ENCODE data around the gene EML1.
A peak's percentile ranks its signal among the peaks of the same experiment; 100 is the strongest.

EML1 gene

DNA sequence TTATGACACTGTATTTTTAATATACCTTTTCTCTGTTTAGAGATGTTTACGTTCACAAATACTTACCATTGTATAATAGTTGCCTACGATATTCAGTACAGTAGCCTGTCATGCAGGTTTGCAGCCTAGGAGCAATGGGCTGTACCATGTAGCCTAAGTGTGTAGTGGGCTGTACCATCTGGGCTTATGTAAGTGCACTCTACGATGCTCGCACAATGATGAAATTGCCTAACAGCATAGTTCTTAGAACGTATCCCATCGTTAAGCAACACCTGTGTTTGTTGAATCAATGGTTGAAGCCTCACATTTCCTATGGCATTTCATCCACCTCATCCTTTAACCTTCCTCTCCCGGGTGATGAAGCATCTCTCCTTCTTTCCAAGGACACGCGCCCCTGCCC lies 12.5 kb upstream of the EML1 start:
- DNase-seq, result peak in 2 of 3 experiments; percentile 6 to 36

- no peak for DNase-seq
Observed at GRCh38 chr14:99781091-99781490, 12.1 kb upstream of the EML1 start.

- DNase-seq, result no peak
Observed at GRCh38 chr14:99781853-99782610, 11.2 kb upstream of the EML1 start.

DNA sequence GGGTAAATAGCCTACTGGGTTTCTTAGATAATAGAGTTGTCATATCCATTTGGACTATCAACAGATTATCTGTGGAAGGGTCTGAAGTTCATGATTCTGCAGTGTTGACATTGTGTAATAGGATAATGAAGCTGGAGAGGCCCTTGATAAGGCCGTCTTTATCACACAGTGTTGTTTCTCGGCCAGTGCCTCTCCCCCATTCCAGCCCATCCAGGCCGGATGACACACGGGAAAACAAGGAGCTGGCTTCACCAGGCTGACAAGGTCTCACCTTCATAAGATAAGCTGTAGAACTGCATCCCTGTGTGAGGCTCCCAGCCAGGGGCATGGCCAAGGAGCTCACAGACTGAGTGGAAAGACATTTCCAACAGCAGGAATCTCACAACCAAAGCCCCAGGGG lies 8.7 kb upstream of the EML1 start:
- DNase-seq, result peak in 1 of 3 experiments; percentile 46

- no peak for DNase-seq
Observed at GRCh38 chr14:99785426-99785825, 7.8 kb upstream of the EML1 start.

DNA sequence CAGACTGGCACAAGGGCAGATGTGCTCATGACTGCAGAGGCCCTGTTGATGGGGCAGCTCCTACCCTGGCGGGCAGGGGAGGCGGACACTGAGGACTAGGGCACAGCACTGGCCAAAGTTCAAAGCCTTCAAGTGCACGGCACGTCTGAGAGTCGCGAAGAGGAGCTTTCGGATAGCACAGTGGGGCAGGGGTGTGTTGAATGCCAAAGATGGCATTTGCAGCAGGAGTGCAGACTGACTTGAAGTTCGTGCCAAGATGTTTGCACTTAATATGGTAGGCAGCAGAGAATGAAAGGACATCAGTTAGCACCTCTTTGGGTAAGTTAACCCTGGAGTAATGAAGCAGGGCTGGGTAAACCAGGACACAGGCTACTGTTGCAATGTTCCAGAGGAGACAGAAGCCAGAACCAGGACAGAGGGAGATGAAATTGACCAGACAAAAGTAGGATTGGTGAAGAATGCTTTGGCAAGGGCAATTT lies 6.7 kb upstream of the EML1 start:
- DNase-seq, result no peak

DNA sequence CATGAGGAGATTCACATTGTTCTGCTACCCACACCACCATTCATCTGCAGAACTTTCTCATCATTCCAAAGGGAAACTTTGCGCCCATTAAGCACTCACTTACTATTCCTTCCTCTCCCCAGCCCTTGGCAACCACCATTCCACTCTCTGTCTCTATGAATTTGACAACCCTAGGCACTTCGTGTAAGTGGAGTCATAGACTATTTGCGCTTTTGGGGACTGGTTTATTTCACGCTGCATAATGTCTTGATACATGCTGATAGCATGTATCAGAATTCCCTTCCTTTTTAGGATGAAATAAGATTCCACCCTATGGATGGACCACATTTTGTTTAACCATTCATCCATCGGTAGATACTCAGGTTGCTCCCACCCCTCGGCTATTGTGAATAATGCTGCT lies 4.5 kb upstream of the EML1 start:
- DNase-seq, result no peak

- DNase-seq, result no peak
Observed at GRCh38 chr14:99789581-99789980, 3.6 kb upstream of the EML1 start.

GRCh38 chr14:99790201-99790977 lies 2.8 kb upstream of the EML1 start:
- peak in 2 of 3 experiments; percentile 32 to 70 for DNase-seq

GRCh38 chr14:99790978-99791376 lies 2.2 kb upstream of the EML1 start:
- DNase-seq, result peak in 2 of 3 experiments; percentile 13 to 56

- no peak for DNase-seq
Observed at GRCh38 chr14:99791476-99792209, 1.6 kb upstream of the EML1 start.

DNA sequence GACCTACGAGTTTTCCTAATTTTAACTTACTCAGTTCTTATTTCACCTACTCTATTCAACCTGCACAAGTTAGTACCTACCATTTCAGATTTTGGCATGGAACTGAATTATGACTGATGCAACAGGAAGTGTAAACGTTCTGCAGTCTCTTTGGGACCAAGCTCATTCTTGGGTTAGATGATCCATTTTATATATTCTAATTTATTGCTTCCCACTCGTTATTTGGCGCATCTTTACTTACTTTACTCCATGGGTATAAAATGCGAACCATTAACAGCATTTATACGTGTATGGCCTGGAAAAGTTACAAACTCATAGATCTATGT lies 1.0 kb upstream of the EML1 start:
- no peak for DNase-seq

- peak in 2 of 3 experiments; percentile 39 to 43 for DNase-seq
Observed at GRCh38 chr14:99792551-99793212, 531 bp upstream of the EML1 start.

GRCh38 chr14:99794151-99794780 lies 1.1 kb downstream of the EML1 start:
- peak in 1 of 3 experiments; percentile 46 for DNase-seq

GRCh38 chr14:99795046-99795445 lies 1.8 kb downstream of the EML1 start:
- DNase-seq, result no peak

DNA sequence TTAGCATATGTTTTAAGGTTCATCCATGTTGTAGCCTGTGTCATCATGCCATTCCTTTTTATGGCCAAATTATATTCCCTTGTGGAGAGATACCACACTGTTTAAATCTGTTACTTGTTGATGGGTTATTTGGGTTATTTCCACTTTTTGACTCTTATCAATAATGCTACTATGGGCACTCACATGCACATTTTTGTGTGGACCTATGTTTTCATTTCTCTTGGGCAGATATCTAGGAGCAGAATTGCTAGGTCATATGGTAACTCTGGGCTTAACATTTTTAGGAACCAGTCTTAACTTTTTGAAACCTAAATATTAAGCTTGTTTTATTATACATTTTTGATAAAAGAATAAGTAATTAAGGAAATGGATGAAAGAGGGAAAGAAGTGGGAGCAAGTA lies 4.0 kb downstream of the EML1 start:
- DNase-seq, result no peak

DNA sequence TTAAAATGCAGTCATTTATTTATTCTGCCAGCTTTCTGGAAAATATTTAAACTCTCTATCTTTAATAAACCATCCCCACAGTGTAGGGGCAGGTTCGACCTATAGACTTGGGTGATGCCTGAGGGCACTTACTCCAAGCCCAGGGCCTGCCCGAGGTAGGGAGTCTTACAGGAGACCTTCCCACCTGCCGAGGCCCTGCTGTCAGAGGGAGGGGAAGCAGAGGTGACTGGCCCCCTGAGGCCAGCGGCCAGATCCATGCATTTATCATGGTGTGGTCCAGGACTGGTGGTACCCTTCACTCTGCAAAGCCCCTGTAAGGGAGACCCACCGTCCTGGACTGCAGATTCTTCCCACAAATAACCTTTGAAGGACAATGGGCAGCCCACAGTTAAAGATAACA lies 7.6 kb downstream of the EML1 start:
- DNase-seq, result no peak

DNA sequence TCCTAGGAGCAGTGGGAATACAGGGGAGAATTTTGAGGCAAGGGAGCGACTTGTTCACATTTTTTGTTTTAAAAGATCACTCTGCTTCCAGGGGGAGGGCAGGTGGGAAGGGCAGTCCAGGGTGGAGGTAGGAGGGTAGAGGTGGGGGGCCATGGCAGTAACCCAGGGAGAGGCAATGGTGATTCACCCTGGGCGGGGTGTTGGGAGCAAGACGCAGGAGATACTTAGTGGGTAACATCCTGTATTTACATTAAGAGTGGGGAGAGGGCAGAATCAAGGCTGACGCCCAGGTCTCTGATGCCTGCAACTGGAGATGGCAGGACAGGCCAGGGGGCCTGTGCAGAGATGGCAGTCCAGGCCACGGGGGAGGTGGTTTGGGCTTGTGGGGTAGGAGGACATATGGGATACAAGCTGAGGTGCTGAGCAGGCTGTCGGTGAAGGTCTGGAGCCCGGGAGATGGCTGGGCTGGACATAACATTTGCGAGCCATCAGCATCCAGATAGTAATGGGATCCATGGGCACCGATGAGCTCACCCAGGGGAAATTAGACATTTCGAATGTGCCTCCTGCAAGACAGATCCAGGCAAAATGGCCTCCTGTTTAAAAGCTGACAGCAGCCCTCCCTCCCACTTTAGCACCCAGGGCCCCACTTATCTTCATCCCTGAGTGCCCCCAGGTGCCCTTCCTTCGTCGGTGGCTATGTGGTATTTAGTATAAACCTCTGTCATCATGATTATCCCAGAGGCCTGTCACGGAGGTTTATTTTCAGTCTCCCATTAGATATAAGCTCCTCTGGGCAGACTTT lies 9.3 kb downstream of the EML1 start:
- DNase-seq, result peak in 1 of 3 experiments; percentile 48

GRCh38 chr14:99803106-99803775 lies 10.0 kb downstream of the EML1 start:
- peak in 2 of 3 experiments; percentile 10 to 53 for DNase-seq

GRCh38 chr14:99803803-99804202 lies 10.6 kb downstream of the EML1 start:
- peak; percentile 55 to 88 (median 57) for DNase-seq

Data from NCI-H1417 (cell line).